ENCODE measurements around the gene CRELD2.

The CRELD2 gene

DNA sequence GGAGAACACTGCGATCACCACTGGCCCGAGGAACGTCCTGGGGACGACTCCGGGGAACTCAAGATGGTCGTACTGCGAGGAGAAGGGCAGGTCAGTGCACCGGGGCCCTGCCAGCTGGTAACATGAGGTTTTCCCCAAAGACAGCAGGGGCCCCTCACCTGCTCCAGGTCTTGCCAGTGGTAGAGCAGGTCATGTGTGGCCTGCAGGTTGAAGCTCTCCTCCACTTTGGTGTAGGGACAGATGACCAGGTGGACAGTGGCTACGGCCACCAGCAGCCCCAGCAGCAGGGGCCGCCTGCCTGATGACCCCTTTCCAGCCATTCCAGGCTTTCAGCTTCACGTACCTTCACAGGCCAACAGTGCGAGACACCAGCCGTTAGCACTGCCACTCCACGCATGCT lies 5.0 kb upstream of the CRELD2 start:
- DNase-seq: no peak

- DNase-seq: no peak
Measured at GRCh38 chr22:49914256-49914655, 4.2 kb upstream of the CRELD2 start.

GRCh38 chr22:49915610-49916009 lies 2.8 kb upstream of the CRELD2 start:
- DNase-seq: no peak

- no peak for DNase-seq
Measured at GRCh38 chr22:49916831-49917230, 1.6 kb upstream of the CRELD2 start.

DNA sequence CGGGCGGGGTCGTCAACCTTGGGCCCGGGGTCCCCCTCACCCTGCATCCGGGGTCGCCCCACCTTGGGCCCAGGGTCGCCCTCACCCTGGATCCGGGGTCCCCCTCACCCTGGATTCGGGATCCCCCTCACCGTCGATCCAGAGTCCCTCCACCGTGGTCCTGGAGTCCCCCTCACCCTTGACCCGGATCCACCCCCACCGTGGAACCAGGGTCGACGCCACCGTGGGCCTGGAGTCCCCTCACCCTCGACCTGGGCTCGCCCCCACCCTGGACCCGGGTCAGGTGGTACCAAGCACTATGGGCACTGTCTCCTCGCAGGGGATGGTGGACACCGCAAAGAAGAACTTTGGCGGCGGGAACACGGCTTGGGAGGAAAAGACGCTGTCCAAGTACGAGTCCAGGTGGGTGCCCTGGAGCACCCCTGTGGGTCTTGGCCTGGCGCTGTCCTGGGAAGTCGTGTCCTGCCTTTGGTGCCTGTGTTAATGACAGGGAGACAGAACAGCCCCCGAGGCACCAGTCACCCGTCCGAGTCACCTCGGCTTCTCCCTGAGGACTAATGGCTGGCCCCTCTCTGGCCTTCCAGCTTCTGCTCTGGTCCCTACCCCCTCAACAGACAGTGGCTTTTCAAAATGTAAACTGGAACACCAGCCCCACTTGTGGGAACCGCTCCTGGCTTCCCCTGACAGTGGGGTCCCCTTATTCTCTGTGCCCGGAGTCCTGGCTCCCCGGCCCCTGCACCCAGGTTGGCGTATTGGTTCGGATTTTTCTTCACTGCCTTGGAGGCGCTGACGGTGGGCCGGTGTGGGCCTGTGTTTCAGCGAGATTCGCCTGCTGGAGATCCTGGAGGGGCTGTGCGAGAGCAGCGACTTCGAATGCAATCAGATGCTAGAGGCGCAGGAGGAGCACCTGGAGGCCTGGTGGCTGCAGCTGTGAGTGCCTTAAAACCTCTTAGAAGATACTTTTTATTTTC lies 762 bp downstream of the CRELD2 start:
- DNase-seq: no peak

- no peak for DNase-seq
Measured at GRCh38 chr22:49920859-49921258, 2.4 kb downstream of the CRELD2 start.

DNA sequence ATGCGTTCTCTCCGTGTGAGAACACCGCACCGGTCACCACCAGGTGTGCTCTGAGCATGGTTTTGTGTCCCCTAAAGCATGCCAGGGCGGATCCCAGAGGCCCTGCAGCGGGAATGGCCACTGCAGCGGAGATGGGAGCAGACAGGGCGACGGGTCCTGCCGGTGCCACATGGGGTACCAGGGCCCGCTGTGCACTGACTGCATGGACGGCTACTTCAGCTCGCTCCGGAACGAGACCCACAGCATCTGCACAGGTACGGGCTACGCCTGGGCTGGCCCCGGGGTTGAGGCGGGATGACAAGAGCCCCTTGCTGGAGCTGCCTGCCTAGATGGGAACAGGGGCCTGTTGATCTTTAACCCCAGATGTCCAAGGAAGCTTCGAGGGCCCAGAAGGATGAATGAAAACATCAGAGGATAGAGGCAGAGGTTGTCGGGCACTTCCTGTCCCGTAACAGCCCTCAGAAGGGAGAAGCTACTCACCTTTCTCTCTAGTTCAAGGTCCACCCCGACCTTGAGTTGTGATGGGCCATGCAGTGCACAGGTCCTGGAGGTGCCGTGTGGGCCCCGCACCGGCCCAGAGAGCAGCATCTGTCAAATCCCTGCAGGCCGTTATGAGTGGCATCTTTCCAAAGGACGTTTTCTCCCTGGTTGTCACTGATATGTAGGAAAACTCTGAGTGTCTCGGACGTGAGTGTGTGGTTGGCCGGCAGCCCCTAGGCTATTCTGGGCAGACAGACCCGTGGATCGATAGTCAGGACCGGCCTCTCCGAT lies 3.3 kb downstream of the CRELD2 start:
- DNase-seq: no peak

DNA sequence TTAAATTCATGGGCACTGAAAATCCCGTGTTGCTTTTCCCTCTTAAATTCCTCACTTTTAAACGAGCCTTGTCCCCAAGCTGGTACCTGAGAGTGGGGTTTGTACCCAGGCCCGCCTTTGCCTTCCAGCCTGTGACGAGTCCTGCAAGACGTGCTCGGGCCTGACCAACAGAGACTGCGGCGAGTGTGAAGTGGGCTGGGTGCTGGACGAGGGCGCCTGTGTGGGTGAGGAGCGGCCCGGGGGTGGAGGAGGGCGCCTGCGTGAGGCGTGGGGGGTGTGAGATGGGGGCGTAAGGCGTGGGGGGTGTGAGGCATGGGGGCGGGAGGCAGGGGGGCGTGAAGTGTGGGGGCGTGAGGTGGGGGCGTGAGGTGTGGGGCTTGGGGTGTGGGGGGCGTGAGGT lies 4.0 kb downstream of the CRELD2 start:
- DNase-seq: no peak

- no peak for DNase-seq
Measured at GRCh38 chr22:49922926-49923325, 4.5 kb downstream of the CRELD2 start.

DNA sequence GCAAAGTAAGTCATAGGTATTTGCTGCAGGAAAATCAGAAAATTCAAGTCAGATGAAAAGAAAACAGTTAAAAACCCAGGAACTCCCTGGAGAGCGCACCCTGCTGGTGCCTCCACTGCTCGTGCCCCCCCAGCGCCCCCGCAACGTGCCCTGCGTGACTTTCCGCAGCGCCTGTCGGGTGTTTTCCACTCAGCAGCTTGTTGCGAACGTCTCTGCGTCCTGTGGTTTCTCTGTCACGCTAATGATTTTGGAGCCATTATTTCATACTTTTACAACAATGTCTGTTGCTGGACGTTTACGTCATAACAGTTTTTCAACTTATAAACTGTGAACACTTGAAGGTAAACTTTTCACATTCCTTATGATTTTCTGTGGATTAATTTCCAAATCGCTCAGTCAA lies 5.0 kb downstream of the CRELD2 start:
- DNase-seq: no peak

DNA sequence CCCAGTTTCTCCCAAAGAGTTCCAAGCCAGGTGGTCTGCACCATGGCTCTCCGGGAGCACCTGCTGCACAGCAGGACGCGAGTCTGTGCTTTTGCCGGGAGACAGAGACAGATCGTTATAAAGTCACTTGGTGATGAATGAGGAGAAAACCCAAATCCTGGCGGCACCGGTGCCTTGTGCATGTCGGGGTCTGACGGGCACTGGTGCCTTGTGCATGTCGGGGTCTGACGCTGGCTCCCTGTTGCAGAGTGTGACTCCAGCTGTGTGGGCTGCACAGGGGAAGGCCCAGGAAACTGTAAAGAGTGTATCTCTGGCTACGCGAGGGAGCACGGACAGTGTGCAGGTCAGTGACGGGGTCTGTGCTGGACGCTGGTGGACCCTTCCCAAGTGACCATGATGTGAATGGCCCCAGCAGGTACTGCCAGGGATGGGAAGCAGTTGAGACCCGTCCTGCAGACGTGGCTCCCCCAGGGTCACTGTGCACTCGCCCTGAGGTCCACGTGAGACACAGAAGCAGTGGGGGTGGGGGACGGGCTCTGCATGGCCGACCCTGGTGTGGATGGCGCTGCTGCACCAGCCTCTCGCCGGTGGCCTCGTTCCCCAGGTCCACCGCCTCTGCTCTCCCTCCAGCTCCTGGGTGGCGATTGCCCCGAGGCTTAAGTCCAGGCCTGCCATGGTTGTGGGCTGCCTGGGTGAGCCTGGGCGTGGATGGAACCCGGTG lies 5.8 kb downstream of the CRELD2 start:
- no peak for DNase-seq

DNA sequence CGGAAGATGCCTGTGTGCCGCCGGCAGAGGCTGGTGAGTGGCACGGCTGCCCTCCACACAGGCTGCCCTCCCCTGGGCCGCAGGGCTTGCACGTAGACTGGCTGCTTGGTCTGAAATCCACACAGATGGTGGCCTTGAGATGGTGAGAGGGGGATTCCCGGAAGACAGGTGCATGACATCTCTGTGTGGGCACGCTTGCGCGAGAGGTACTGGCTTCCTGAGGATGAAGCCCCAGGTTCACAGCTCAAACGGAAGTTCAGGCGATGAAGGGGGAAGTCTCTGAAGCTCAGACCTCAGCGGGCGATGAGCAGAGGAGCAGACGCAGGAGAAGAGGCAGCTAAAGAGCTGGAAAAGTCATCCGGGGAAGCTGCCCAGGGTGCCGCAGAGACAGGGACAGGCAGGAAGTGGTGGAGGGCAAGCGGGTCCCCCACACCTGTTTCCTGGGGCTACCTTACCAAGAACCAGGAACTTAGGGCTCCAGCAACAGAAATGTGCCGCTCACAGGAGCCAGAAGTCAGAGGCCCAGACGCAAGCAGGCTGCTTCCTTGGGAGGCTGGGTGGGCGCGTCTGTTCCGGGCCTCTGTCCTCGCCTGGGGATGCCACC lies 7.2 kb downstream of the CRELD2 start:
- no peak for DNase-seq

DNA sequence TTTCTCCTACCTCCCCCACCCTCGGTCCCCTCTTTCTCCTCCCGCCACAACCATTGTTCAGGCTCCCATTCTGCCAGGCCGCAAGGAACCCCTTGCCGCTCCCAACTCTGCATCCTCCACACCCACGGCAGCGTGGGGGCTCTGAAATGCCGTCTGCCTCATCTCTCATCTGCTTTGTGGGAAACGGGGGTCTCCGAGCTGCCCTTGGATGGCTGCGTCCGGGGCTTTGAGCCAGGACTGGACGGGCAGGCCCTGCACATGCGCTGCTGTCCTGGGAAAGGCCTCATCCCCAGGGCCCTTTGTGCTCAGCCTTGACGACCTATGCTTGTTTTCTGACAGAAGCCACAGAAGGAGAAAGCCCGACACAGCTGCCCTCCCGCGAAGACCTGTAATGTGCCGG lies 8.5 kb downstream of the CRELD2 start:
- no peak for DNase-seq

DNA sequence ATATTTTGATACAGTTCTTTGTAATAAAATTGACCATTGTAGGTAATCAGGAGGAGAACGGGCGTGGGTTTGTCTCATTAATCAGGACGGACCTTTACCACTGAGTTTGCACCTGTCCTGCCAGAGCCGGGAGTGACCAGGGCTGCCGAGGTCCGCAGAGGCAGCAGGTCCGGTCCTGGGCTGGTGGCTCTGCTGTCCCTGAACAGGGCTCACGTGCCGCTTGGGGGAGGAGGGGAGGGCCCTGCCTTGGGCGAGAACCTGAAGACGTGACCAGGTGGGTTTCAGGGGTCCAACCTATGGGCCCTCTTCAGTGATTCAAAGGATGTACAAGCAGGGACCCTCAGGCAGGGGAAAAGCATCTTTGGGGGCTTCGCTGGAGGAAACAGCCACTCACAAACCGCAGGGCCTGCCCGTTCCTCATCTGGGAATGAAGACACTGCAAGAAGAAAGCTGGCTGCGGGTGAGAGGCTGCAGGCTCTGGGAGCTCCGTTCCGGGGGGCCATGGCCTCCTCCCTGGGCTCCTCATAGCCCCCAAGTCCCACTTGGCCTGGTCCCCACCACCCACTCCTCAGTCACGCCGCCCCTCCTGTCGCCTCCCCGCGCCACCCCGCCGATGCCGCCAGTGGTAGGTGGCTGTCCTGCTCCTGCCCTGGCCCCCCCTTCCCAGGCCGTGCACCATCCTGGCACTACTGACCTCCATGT lies 9.2 kb downstream of the CRELD2 start:
- DNase-seq: no peak

- DNase-seq: no peak
Measured at GRCh38 chr22:49928185-49928495, 9.7 kb downstream of the CRELD2 start.

GRCh38 chr22:49928555-49929210 lies 10.2 kb downstream of the CRELD2 start:
- no peak for DNase-seq

- no peak for DNase-seq
Measured at GRCh38 chr22:49929211-49929979, 11.0 kb downstream of the CRELD2 start.

- no peak for DNase-seq
Measured at GRCh38 chr22:49929994-49930575, 11.7 kb downstream of the CRELD2 start.

DNA sequence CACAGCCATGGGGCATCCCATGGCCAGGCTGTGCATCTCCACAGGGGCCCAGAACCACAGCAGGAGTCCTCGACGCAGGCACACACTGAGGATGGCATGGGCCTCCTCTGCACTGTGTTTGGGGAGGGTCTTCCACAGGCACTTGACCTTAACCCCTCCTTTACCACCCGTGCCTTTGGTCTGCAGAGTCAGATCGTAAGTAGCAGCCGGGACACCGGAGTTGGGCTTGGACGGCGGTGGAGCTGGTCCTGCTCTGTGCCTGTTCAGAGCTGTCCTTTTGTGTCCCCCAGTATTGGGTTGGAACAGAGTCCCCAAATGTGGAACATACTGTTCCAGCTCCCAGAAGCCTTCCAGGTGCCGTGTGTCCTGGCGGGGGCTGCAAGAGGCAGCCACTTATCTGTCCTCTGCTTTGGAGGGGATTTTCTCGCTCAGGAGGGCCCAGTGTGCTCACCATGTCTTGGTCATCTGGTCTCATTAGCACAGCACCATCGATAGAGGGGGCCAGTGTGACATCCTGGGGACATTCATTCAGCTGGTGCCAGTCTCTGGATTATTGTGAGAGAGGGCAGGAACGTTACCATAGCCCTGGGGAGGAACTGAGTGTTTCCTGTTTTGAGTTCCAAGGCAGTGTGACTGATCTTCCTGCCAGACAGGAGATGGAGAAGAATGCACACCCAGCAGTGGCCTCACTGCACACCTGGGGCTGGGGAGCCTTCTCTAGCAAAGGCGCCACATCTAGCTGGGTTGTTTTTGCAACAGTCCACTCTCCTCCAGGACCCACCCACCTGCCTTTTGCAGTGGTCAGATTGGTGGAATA lies 12.4 kb downstream of the CRELD2 start:
- no peak for DNase-seq

All from NCI-H2081 treated with DMSO at 0.1 percent for 48 hours (cell line).